Measurements from ENCODE around the gene LDLR. TPM values are rescaled to one million over a fixed set of nuclear protein-coding genes. Genes with fewer than 3 reads are reported as not detected.
A peak's percentile ranks its signal among the peaks of the same experiment; 100 is the strongest.

LDLR gene
- total RNA-seq, 1 donor from 2014 or later, result 242 TPM

- Histone ChIP-seq H3K36me3 (peaks cover 97% of the 10 kb centered on the region), H3K4me3 (no peak overlapping the region), H3K4me1 (no peaks in the 10 kb centered on the region), H3K27ac (no peak overlapping the region), H3K9me3 (no peaks in the 10 kb centered on the region), H3K27me3 (no peaks in the 10 kb centered on the region)
- DNase-seq (no peak), ATAC-seq (peak; percentile 5)
- no peak for TF ChIP-seq CTCF (IDR thresholded peaks at IDR 0.05)
- intact Hi-C loops (cut with DNase I), result no loop called here
Measured at GRCh38 chr19:11111117-11111770, 22.0 kb downstream of the LDLR start.

DNA sequence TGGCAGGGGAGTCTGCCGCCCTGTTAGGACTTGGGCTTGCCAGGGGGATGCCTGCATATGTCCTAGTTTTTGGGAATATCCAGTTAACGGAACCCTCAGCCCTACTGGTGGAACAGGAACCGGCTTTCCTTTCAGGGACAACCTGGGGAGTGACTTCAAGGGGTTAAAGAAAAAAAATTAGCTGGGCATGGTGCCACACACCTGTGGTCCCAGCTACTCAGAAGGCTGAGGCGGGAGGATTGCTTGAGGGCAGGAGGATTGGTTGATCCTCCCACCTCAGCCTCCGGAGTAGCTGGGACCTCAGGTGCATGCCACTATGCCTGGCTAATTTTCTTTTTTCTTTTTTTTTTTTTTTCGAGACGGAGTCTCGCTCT, 22.5 kb downstream of the LDLR start:
- Histone ChIP-seq H3K9me3 (no peaks in the 10 kb centered on the region), H3K4me1 (no peaks in the 10 kb centered on the region), H3K27ac (no peak overlapping the region), H3K27me3 (no peaks in the 10 kb centered on the region), H3K36me3 (peaks cover 97% of the 10 kb centered on the region), H3K4me3 (no peak overlapping the region)
- ATAC-seq, result peak; percentile 7
- no peak for DNase-seq
- no peak for TF ChIP-seq CTCF (IDR thresholded peaks at IDR 0.05)
- intact Hi-C loops (cut with DNase I), result no loop called here

DNA sequence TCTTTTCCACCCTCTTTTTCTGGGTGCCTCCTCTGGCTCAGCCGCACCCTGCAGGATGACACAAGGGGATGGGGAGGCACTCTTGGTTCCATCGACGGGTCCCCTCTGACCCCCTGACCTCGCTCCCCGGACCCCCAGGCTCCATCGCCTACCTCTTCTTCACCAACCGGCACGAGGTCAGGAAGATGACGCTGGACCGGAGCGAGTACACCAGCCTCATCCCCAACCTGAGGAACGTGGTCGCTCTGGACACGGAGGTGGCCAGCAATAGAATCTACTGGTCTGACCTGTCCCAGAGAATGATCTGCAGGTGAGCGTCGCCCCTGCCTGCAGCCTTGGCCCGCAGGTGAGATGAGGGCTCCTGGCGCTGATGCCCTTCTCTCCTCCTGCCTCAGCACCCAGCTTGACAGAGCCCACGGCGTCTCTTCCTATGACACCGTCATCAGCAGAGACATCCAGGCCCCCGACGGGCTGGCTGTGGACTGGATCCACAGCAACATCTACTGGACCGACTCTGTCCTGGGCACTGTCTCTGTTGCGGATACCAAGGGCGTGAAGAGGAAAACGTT, 24.0 kb downstream of the LDLR start:
- Histone ChIP-seq H3K27me3 (no peaks in the 10 kb centered on the region), H3K4me3 (no peak overlapping the region), H3K36me3 (peaks cover 97% of the 10 kb centered on the region), H3K9me3 (no peaks in the 10 kb centered on the region), H3K4me1 (no peaks in the 10 kb centered on the region), H3K27ac (no peak overlapping the region)
- TF ChIP-seq CTCF (IDR thresholded peaks at IDR 0.05), result no peak
- intact Hi-C loops (cut with DNase I), result no loop called here
- no peak for ATAC-seq
- DNase-seq, result no peak

- no peak for TF ChIP-seq CTCF (IDR thresholded peaks at IDR 0.05)
- intact Hi-C loops (cut with DNase I), result no loop called here
- H3K36me3 ChIP-seq, result peaks cover 97% of the 10 kb centered on the region
- no peaks in the 10 kb centered on the region for H3K27me3 ChIP-seq
- H3K4me3 ChIP-seq, result no peak overlapping the region
- no peak overlapping the region for H3K27ac ChIP-seq
- no peaks in the 10 kb centered on the region for H3K9me3 ChIP-seq
- ATAC-seq (no peak), DNase-seq (no peak)
- no peaks in the 10 kb centered on the region for H3K4me1 ChIP-seq
Measured at GRCh38 chr19:11115042-11115441, 25.8 kb downstream of the LDLR start.

DNA sequence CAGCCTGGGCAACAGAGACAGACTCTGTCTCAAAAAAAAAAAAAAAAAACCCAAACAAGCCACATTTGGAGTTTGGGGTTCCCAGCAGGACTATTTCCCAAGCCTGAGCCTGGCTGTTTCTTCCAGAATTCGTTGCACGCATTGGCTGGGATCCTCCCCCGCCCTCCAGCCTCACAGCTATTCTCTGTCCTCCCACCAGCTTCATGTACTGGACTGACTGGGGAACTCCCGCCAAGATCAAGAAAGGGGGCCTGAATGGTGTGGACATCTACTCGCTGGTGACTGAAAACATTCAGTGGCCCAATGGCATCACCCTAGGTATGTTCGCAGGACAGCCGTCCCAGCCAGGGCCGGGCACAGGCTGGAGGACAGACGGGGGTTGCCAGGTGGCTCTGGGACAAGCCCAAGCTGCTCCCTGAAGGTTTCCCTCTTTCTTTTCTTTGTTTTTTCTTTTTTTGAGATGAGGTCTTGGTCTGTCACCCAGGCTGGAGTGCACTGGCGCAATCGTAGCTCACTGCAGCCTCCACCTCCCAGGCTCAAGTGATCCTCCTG, 26.7 kb downstream of the LDLR start:
- no peak for TF ChIP-seq CTCF (IDR thresholded peaks at IDR 0.05)
- ATAC-seq, result no peak
- H3K4me1 ChIP-seq, result no peaks in the 10 kb centered on the region
- no peaks in the 10 kb centered on the region for H3K9me3 ChIP-seq
- no peak for DNase-seq
- no peaks in the 10 kb centered on the region for H3K27me3 ChIP-seq
- intact Hi-C loops (cut with DNase I), result no loop called here
- peaks cover 97% of the 10 kb centered on the region for H3K36me3 ChIP-seq
- H3K4me3 ChIP-seq, result no peak overlapping the region
- no peak overlapping the region for H3K27ac ChIP-seq
